CD4-positive, alpha-beta T cell treated with Interleukin-15 for 1 hour (primary cell): Measurements from ENCODE around the gene ARL3.
"Not testable (repeated sequence)": the region's sequence is repeated elsewhere in the genome, so short reads cannot be mapped to it uniquely, and the experiment has no call there.

Experiments
- DNase-seq: peaks from one replicate; pipeline ENCODE4 v3.0.0-alpha.2; 2020

Gene ARL3, protein sequence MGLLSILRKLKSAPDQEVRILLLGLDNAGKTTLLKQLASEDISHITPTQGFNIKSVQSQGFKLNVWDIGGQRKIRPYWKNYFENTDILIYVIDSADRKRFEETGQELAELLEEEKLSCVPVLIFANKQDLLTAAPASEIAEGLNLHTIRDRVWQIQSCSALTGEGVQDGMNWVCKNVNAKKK

DNA sequence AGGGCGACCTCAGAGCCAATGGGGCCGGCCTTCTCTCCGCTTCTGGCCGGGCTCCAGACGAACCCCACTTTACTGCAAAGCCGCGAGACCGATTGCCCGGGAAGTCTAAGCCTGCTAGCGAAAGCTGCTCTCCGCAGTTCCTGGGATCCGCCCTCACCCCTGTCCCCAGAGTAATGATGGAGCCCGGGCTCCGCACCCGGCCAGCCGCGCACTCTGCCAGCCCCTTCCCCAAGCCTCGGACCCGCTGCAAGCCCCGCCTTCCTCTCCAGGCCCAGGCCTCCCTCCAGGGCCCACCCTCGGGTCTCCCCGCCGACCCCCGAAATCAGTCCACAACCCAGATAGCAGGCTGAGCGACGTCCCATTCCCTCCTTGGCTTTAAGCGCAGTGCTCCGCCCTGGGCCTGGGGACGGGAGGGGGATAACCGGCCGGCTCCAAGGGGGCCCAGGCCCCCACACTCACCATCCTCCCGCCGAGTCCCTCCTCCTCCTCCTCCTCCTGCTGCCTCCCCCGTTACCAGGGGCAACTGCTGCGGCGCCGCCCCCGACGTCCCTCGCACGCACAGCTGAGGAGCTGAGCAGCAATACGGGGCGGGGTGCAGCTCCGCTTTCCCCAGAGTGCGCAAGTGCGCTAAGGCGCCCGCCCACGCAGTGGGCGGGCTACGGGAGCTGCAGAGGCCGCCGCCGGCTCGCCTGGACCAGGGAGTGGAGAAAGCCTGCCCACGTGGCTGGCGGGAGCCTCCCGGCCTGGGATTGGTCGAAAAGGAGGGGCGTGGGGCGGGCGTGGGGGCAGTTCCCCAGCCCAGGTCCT is at the start of gene ARL3:
Gene ARL3 (minus strand): TSS at position 584 of the 807 bp plus-strand sequence. CDS start 122 bp downstream, at position 462.
- peak; percentile 96 for DNase-seq

DNA sequence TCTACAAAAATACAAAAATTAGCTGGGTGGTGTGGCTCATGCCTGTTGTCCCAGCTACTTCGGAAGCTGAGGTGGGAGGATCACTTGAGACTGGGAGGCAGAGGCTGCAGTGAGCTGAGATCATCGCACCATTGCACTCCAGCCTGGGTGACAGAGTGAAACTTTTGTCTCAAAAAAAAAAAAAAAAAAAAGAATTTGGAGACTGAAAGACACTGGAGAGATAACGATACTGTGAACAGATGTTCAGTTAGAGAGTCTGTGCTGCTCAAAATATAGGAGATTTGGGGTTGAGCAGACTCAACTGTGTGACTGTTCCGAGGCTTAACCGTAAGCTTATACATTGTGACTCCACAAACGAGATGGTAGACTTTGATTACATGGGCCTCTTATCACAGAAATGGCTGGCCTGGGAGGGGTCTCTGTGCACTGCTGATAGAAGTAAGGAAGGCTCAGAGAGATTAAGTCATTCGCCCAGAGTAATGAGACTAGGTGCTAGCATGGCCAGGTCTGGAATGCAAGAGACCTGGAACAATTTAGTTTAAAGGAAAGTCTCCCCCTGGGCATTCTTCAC is 48.9 kb upstream of the ARL3 start:
- DNase-seq: no peak

DNA sequence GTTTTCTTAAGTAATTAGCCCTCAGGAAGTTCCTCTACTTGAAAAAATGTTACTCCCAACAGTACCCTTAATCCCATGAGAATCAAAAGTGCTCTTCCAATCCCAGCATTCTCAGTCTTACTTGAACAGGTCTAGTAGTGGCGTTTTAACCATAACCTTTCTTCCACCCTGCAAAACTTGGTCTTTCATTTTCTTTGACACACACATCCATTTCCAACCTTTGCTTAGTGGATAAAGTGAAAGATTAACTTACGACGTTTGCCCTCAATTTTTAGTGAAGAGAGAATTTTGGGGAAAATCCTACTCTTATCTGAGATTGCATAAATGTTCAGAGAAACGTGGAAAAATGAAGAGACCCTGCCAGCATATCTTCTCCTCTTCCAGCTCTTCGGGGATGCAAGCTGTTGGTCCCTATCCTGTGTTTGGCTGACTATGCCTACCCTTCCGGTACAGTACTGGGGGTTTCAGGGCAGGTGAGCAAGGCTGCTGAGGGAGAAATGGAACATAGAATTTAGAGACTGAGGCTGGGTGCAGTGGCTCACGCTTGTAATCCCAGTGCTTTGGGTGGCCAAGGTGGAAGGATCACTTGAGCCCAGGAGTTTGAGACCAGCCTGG is 48.3 kb upstream of the ARL3 start:
- no peak for DNase-seq

DNA sequence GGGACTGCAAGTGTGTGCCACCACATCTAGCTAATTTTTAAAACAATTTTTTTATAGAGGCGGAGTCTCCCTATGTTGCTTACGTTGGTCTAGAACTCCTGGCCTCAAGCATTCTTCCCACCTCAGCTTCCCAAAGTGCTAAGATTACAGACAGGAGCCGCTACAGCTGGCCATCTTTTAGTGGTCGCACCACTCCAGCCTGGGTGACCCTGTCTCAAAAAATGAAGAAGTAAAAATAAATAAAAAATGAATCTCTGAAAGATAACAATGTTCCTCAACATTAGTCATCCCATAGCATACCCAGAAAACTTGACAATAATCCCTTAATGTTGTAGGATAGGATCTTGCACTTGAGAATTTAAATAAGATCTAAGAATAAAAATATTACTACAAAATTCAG is 47.8 kb upstream of the ARL3 start:
- DNase-seq: no peak

DNA sequence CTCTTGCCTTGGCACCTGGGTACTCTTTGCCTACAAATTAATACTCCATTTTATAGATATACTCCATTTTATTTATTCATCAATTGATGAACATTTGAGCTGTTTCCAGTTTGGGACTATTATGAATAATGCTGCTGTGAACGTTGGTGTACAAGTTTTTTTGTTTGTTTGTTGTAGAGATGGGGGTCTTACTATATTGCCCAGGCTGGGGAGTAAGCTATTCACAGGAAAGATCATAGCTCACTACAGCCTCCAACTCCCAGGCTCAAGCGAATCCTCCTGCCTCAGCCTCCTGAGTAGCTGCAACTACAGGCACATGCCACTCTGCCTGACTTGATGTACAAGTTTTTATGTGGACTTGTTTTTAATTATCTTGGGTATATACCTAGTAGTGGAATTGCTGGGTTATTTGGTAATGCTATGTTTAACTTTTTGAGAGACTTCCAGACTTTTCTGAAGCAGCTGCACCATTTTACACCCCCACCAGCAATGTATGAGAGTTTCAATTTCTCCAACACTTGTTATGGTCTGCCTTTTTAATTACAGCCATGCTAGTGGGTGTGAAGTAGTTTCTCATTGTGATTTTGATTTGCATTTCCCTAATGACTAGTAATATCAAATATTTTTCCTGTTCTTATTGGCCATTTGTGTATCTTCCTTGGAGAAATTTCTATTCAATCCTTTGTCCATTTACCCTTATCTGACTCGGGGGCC is 45.5 kb upstream of the ARL3 start:
- no peak for DNase-seq

DNA sequence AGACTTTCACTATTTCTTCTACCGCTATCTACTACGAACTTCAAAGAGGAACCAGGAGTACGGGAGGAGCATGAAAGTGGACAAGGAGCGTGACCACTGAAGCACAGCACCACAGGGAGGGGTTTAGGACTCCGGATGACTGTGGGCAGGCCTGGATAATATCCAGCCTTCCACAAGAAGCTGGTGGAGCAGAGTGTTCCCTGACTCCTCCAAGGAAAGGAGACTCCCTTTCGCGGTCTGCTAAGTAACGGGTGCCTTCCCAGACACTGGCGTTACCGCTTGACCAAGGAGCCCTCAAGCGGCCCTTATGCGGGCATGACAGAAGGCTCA is 44.7 kb upstream of the ARL3 start:
- not testable (repeated sequence) for DNase-seq

DNA sequence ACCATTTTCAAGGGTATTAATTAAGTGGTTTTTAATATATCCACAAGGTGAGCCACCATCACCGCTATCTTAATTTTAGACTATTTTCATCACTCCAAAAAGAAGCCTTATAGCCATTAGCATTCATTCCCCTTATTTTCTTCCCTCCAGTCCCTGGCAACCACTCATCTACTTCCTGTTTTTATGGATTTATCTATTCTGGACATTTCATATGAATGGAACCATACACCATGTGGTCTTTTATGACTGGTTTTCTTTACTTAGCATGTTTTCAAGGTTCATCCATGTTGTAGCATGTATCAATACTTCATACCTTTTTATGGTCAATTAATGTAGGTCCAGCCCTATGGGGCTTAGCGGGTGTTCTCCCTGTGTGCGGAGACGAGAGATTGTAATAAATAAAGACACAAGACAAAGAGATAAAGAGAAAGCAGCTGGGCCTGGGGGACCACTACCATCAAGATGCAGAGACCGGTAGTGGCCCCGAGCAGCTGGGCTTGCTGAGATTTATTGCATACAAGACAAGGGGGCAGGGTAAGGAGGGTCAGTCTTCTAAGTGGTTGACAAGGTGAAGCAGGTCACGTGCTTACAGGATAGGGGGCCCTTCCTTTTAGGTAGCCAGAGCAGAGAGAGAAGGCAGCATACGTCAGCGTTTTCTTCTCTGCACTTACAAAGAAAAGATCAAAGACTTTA is 44.2 kb upstream of the ARL3 start:
- no peak for DNase-seq

DNA sequence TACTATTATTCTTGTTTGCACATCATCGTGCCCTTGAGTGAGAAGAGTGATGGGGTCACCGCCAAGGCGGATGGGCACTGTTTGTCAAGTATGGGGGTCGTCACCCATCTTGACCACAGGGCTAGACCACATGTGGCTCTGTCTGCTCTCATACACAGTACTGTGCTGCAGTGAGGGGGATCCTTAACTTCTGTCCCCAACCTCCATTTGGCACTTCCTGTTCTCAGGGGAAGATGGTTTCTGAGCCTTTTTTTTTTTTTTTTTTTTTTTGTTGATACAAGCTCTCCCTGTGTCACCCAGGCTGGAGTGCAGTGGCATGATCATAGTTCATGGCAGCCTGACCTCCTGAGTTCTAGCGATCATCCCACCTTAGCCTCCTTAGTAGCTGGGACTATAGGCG is 43.1 kb upstream of the ARL3 start:
- no peak for DNase-seq

DNA sequence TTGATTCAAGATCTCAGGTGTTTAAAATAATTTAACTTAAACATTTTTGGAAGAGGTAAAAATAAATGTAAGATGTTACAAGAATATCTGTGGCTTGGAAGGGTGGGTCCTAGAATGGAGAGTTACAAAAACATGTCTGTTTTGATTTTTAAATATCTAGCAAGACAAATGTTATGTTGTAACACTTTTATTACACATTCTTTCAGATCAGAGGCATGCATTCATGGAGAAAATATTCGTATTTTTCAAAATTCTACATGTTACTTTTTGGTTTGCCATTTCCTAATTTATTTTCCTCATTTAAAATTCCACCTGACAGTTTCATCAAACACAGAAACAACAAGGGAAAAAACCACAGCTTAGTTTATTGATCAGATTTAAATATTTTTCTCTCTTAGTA is 39.5 kb upstream of the ARL3 start:
- no peak for DNase-seq

DNA sequence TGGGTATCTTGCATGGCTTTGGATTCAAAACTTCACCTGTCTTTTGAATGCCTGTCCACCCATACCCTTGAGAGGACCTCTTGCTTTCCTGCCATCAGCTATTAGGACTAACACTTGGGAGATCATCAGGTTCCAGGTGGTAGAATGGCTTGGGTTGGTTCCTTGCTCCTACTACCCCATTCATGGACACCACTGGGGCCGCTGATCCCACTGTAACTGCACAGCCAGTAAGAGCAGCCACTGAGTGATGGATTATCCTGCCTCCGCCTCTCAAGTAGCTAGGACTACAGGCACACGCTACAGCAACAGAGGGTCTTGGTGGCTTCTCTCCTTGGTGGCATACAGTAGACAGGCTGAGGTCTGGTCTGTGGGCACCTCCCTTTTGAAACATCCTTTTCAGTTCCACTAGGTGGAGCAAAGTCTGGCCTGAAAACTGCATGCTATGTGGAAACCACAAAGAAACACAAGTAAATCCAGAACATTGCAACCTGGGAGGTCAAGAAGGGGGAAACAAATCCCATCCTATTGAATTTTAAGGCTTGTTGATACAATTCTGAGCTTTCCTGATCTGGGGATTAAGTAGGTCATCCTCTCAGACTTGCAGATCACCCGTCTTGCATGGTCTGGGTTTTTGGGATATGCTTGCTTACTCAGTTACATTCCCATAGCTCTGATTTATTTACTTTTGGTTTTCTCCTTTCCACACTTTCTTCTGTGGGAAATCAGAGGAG is 38.9 kb upstream of the ARL3 start:
- peak; percentile 20 for DNase-seq

DNA sequence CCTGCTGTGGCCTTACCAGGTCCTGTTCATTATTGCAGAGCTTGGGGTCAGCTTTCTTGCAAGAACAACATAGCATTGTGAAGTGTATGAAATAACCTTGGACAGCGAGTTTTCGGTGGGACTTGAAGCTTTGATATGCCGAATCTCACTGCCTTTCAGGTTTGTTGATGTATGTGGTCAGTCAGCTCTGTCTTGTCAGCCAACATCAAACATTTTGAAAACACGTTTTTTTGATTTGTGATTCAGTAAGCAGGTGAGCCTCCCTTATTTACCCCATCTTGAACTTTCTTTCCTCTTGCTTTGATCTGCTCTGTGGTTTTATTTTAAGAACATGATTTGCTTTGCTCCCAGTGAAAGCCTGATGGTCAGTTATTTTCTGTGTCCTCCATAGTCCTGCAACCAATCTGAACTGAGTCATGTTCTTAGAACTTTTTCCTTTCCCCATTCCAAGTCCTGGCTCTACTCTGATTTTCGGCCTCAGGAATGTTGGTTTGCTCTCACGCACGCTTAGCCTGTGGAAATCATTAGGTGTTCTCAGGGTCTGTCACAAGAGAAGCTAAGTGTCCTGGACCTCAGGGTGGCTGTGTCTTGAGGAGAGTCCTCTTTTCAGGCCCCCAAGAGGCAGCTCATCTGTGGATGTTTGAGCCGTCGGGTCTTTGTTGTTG is 38.2 kb upstream of the ARL3 start:
- DNase-seq: no peak

DNA sequence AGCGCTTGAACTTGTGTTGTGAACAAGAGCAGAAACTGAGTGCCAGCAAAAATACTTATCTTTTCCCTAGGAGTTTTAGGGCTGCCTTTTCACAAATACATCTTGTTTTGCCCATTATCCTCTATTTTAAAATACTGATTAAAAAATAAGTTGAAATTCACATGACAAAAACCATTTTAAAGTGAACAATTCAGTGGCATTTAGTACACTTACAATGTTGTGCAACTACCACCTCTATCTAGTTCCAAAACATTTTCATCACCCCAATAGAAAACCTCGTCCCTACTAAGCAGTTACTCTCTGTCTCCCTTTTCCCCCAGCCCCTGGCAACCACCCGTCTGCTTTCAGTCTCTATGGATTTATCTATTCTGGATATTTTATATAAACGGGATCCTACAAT is 31.0 kb upstream of the ARL3 start:
- DNase-seq: no peak

DNA sequence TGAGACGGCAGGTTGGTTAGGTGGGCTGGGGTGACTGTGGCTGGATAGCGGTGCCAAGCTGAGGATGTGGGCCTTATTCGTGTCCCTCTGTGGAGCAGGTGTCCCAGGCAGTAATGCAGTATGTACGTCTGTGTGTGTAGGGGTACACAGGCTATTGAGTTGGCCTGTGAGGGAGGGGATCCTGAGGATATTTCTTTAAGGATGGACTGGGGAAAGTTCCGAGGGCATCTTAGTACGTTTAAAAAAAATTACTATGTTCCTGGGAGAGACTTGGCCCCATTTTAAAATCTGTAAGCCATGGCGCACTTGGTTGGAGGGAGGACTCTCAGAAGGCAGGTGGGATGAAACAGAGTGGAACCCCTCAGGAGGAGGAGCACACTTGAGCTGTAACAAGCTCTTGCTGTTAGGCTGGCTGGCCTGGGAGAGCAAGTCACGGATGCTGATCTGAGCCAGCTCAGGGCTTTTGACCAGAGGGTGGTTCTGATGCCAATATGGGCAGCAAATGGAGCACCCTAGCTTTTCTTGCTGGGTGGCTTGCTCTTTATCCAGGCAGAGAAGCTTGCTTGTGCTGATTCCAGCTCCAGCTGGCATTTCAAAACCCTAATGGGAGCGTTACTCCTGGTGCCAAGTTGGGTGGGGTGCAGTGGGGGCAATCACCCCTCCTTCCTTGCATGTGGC is 30.3 kb upstream of the ARL3 start:
- DNase-seq: no peak

DNA sequence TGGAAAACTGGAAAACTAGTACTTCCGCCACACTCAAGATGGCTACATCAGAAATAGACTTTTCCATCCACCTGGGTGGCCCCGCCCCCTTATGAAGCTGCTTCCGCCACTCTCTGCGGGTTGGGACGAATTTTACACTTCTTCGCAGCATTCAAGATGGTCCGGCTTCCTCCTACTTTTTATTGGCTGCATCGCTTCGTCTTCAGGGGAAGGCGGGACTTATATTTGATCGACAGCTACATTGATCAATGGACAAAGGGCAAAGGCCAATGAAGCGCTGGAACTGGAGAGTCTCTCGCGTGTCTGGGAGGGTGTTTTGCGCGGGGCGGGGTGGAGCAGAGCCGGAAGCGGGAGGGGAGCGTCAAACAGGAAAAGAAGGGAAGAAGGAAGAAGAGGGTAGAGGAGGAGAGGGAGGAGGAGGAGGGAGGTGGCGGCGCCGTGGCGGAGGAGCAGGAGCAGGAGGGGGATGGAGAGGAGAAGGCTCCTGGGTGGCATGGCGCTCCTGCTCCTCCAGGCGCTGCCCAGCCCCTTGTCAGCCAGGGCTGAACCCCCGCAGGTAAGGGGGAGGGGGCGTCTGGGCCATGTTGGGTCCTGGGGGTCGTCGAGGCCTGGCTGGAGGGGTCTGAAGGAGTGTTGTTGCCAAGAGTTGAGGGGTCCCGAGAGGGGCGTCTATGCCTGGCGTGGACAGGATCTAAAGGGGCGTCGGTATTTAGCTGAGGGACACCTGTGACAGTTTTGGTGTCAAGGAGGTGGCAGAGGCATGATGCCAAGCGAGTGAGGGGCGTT is 29.6 kb upstream of the ARL3 start, which contains the start of gene WBP1L:
Gene WBP1L (plus strand): TSS at position 361 of the 786 bp plus-strand sequence. CDS start 106 bp downstream, at position 467.
- DNase-seq: peak; percentile 97

DNA sequence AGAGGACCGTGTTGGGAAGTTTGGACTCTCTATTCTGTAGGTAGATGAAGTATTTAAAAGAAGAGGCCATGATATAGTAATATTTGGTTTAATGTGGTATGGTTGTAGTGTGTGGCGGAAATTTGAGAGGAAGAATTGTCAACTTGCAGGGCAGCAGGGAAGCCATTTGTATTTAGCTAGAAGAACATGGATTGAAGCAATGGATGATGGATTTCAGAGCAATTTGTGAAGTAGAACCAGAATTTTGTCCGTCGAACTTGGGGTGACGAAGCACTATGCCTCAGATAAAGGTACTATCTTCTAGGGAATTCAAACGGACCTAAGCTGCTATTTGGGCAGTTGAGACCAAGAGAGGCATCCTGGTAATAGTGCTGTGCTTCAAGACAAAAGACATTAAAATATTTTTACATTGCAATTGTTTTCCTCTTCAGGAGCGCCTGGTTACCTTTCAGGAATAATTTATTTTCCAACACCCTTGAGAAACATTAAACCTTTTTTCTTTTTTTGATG is 28.9 kb upstream of the ARL3 start:
- DNase-seq: no peak

DNA sequence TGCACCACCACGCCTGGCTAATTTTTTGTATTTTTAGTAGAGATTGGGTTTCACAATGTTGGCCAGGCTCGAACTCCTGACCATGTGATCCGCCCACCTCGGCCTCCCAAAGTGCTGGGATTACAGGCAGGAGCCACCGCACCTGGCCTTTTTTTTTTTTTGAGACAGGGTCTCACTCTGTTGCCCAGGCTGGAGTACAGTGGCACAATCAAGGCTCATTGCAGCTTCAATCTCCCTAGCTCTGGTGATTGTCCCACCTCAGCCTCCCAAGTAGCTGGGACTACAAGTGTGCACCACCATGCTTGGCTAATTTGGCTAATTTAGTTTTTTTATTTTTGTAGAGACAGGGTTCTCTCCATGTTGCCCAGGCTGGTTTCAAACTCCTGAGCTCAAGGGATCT is 28.1 kb upstream of the ARL3 start:
- not testable (repeated sequence) for DNase-seq

DNA sequence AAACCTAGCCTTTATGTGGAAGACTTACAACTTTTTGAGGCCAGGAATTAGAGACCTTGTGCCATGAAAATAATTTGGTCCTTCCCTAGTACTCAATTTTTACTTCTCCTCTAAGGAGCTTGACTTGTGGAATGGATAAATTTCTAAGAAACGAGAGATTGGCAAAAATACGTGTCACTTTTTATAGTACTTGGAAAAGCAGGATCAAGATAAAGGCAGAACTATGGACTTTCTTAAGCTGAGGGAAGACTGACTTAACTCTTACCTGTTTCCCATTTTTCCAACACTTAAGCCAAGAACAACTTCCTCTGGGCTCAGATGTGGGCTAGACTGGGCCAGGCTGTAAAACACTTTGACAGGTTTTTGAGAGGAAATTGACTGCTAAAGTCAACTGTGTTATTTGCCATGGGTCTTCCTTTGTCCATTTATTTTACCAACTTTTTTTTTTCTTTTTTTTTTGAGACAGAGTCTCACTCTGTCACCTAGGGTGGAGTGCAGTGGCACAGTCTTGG is 27.6 kb upstream of the ARL3 start:
- DNase-seq: no peak

DNA sequence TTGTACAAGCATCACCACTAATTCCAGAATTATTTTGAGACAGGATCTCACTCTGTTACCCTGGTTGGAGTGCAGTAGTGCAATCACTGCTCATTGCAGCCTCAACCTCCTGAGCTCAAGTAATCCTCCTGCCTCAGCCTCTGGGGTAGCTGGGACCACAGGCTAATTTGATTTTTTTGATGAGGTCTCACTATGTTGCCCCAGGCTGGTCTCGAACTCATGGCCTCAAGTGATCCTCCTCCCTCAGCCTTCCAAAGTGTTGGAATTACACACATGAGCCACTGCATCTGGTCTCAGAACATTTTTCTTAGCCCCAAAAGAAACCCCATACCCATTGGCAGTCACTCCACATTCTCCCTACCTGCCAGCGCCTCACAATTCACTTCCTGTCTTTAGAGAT is 26.0 kb upstream of the ARL3 start:
- no peak for DNase-seq

DNA sequence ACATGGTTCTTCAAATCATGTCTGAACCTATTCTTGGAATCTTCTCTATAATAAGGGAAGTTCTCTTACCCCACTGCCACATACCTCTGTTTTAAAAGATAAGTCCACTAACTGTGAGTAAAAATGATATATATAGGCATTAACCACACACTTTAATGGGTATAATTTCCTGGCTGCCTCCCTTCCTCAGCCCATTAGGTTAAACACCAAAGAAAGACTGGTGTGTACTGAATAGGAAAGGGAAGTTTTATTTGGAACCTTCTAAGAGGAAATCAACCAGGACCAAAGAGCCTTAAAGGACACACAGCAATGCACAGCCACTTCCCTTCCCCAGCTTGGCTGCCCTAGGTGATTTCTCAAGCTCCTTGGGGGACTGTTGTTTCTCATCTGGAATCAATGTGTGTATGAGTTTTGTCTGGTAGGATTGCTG is 24.5 kb upstream of the ARL3 start:
- no peak for DNase-seq
